MCF 10A (cell line): ENCODE measurements around the gene ANO6. TPM values are rescaled to one million over a fixed set of nuclear protein-coding genes. Genes with fewer than 3 reads are reported as not detected.
A peak's percentile ranks its signal among the peaks of the same experiment; 100 is the strongest.

Source experiments
- BruUV-seq: library from RNA; stranded (reverse); fragments of 400-500 nt; replicated peaks from 2 replicates; lab custom pipeline; 2021; lab: Mats Ljungman, UMichigan
- CTCF ChIA-PET: fragments of 300-600 bp; sonication (Branson Sonifier 250); formaldehyde crosslinking; extraction: SDS; loops from one replicate; lab custom pipeline; 2021; ENCODE audit warnings: antibody characterized with exemption, inconsistent platforms; lab: Yijun Ruan, JAX
- POLR2A ChIA-PET: fragments of 300-600, 350-650 bp; sonication (Branson Sonifier 250); formaldehyde crosslinking; extraction: SDS; loops from one replicate; lab custom pipeline; 2020; ENCODE audit warnings: antibody characterized with exemption, inconsistent platforms; lab: Yijun Ruan, JAX
- DNase-seq: peaks from one replicate; pipeline ENCODE4 v3.0.0-alpha.2; 2018; ENCODE audit not compliant: unreplicated experiment
- H3K27ac Mint-ChIP-seq: one replicate; pipeline ENCODE4 v1.8.0; 2022; ENCODE audit warnings: mild to moderate bottlenecking, low read depth, mixed read lengths; ENCODE audit not compliant: unreplicated experiment
- H3K27me3 Mint-ChIP-seq: one replicate; pipeline ENCODE4 v1.8.0; 2022; ENCODE audit warnings: mixed read lengths; ENCODE audit not compliant: insufficient read depth, unreplicated experiment
- H3K36me3 Mint-ChIP-seq: one replicate; pipeline ENCODE4 v1.8.0; 2022; ENCODE audit warnings: mild to moderate bottlenecking, moderate library complexity, mixed read lengths; ENCODE audit not compliant: insufficient read depth, unreplicated experiment
- H3K4me1 Mint-ChIP-seq: one replicate; pipeline ENCODE4 v1.8.0; 2022; ENCODE audit warnings: mixed read lengths; ENCODE audit not compliant: insufficient read depth, unreplicated experiment
- H3K4me3 Mint-ChIP-seq: one replicate; pipeline ENCODE4 v1.8.0; 2022; ENCODE audit warnings: mild to moderate bottlenecking, moderate library complexity, mixed read lengths; ENCODE audit not compliant: unreplicated experiment
- H3K9me3 Mint-ChIP-seq: one replicate; pipeline ENCODE4 v1.8.0; 2022; ENCODE audit warnings: mixed read lengths; ENCODE audit not compliant: unreplicated experiment
- intact Hi-C: fragments of 100-400 bp; cut with micrococcal nuclease; formaldehyde crosslinking; loops from 2 replicates; pipeline ENCODE4 v1.14.1; 2022
- total RNA-seq: library from RNA; stranded (reverse); gene quantifications from 2 replicates; pipeline ENCODE4 v1.2.3, GENCODE V29; 2022
- TF ChIP-seq, protein P1 (sequence below): fragments of 200-600 bp; IDR thresholded peaks from one replicate; pipeline ENCODE4 v1.8.0; 2022; ENCODE audit warnings: antibody characterized with exemption, mild to moderate bottlenecking; ENCODE audit not compliant: unreplicated experiment

Gene ANO6
- total RNA-seq, 1 experiment from 2014 or later = 25.4 TPM

DNA sequence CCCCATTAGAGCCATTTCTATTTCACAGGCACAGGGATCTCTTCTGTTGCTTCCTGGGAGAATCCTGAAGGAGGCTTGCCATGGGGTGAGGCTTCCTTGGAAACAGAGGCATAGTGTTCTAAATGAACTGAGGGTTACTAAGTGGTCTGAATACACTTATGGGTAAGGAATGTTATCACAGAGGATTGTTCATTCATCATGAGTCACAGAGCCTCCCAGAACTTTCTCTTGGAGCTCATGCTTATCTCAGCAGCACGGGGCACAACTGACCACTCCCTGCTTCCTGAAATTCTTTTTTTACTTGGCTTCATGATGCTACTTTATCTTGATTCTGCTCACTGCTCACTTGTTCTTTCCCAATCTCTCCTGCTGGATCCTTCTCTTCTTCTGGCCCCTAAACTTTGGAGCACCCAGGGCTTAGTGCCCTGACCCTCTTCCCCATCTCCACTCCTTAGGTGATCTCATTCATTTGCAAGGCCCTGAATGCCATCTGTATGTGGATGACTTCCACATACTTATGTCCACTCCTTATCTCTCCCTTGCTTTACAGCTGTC, 57.9 kb downstream of the ANO6 start:
- ChIA-PET POLR2A (interaction anchor here (1.2 to 3.7 kb wide), 5 partner anchors 16 to 63 kb away, joined by 3 to 19 read pairs (median 5); partner anchors contain the start of gene ANO6), CTCF (interaction anchor here (0.7 to 1.9 kb wide), 3 partner anchors 115 to 455 kb away, joined by 3 to 6 read pairs (median 5); no protein-coding TSS in a partner anchor)
- intact Hi-C loops = no loop called here
- Mint-ChIP-seq H3K4me3 (no peak overlapping the region), H3K4me1 (peaks cover 23% of the 10 kb centered on the region), H3K36me3 (no peaks in the 10 kb centered on the region), H3K27me3 (no peaks in the 10 kb centered on the region), H3K27ac (no peak overlapping the region), H3K9me3 (no peaks in the 10 kb centered on the region)
- TF ChIP-seq, protein P1, sequence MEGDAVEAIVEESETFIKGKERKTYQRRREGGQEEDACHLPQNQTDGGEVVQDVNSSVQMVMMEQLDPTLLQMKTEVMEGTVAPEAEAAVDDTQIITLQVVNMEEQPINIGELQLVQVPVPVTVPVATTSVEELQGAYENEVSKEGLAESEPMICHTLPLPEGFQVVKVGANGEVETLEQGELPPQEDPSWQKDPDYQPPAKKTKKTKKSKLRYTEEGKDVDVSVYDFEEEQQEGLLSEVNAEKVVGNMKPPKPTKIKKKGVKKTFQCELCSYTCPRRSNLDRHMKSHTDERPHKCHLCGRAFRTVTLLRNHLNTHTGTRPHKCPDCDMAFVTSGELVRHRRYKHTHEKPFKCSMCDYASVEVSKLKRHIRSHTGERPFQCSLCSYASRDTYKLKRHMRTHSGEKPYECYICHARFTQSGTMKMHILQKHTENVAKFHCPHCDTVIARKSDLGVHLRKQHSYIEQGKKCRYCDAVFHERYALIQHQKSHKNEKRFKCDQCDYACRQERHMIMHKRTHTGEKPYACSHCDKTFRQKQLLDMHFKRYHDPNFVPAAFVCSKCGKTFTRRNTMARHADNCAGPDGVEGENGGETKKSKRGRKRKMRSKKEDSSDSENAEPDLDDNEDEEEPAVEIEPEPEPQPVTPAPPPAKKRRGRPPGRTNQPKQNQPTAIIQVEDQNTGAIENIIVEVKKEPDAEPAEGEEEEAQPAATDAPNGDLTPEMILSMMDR = no peak
- BruUV-seq = no TSS peak
- peak; percentile 71 for DNase-seq

DNA sequence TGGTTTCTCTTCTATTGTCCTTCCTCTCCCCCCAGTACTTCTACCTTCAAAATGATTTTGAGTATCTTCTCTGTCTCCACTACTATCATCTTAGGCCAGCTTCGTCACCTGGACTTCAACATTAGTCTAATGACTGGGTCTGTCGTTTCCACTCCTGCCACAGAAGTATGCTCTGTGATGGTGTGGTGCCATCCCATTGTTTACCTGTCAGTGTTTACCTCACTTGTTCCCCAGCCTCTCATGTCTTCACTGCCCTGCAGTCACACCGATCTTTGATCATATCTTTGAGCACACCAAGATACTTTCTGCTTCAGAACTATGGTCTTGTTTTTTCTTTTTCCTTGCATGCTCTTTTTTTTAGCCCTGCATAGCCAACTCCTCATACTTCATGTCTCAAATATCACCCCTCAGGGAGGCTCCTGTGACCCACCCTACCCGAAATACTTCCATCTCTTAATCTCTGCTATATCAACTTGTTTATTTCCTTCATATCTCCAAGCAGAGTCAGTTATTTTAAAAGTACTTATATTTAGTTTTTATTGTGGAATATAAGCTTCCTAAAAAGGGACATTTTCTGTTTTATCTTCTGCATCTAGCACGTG, 60.4 kb downstream of the ANO6 start:
- H3K27me3 Mint-ChIP-seq = no peaks in the 10 kb centered on the region
- H3K36me3 Mint-ChIP-seq = no peaks in the 10 kb centered on the region
- intact Hi-C loops = no loop called here
- H3K4me1 Mint-ChIP-seq = peaks cover 7% of the 10 kb centered on the region
- ChIA-PET CTCF (interaction anchor here (0.7 to 2.4 kb wide), 2 partner anchors 9 to 10 kb away, joined by 3 to 9 read pairs; no protein-coding TSS in a partner anchor), POLR2A (interaction anchor here (3.7 kb wide), 1 partner anchor 60 kb away, joined by 19 read pairs; the partner anchor contains the start of gene ANO6)
- H3K9me3 Mint-ChIP-seq = no peaks in the 10 kb centered on the region
- no peak for DNase-seq
- H3K27ac Mint-ChIP-seq = no peak overlapping the region
- H3K4me3 Mint-ChIP-seq = no peak overlapping the region
- TF ChIP-seq, protein P1 = no peak
- BruUV-seq = no TSS peak

DNA sequence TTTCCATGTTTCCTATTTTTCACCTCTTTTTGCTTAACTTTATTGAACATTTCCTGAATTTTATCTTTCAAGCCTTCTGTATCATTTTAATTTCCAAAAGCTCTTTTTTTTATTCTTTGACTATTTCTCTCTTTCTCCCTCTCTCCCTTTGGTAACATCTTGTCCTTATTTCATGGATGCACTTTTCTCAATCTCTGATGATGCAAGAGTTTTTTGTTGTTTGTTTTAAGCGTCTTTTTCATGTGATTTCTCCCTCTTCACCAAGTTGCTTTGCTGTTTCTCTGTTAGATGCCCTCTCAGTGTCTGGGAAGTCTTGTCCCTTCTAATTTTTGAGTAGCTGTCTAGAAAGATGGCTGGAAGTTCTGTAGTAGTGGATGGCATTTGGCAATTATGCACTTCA, 62.6 kb downstream of the ANO6 start:
- peaks cover 14% of the 10 kb centered on the region for H3K4me1 Mint-ChIP-seq
- H3K4me3 Mint-ChIP-seq = no peak overlapping the region

More for the DNA sequence above, 62.6 kb downstream of the ANO6 start:
- Mint-ChIP-seq H3K36me3 (no peaks in the 10 kb centered on the region), H3K9me3 (no peaks in the 10 kb centered on the region), H3K27ac (no peak overlapping the region), H3K27me3 (no peaks in the 10 kb centered on the region)
- CTCF ChIA-PET = interaction anchor here (2.4 kb wide), 1 partner anchor 7 kb away, joined by 9 read pairs; no protein-coding TSS in a partner anchor
- no peak for DNase-seq
- intact Hi-C loops = no loop called here
- POLR2A ChIA-PET = interaction anchor here (1.7 kb wide), 1 partner anchor 10 kb away, joined by 4 read pairs; no protein-coding TSS in a partner anchor
- TF ChIP-seq, protein P1 = no peak
- no TSS peak for BruUV-seq
